Immature natural killer cell (primary cell): Measurements from ENCODE around the gene MT2A. TPM values are rescaled to one million over a fixed set of nuclear protein-coding genes. Genes with fewer than 3 reads are reported as not detected.

Experiments used
- DNase-seq, 3 donors: peaks; one replicate each; pipeline ENCODE4 v3.0.0; 2022; ENCODE audit warnings: mixed read lengths in 1 of 3
- H3K27ac Mint-ChIP-seq, 6 donors: one replicate each; pipeline ENCODE4 v1.8.0; 2020; ENCODE audit warnings: mixed read lengths in 6 of 6, mild to moderate bottlenecking in 5 of 6, inconsistent platforms in 4 of 6, moderate library complexity in 3 of 6
- H3K27me3 Mint-ChIP-seq, 3 donors: one replicate each; pipeline ENCODE4 v1.8.0; 2020 to 2021; ENCODE audit warnings: low read depth in 3 of 3, mild to moderate bottlenecking in 3 of 3, mixed read lengths in 3 of 3, moderate library complexity in 3 of 3, inconsistent platforms in 1 of 3
- H3K36me3 Mint-ChIP-seq, 3 donors: one replicate each; pipeline ENCODE4 v1.8.0; 2020; ENCODE audit warnings: mixed read lengths in 3 of 3, inconsistent platforms in 2 of 3, mild to moderate bottlenecking in 2 of 3
- H3K4me1 Mint-ChIP-seq, 2 donors: one replicate each; pipeline ENCODE4 v1.8.0; 2020; ENCODE audit warnings: inconsistent platforms in 2 of 2, mild to moderate bottlenecking in 2 of 2, mixed read lengths in 2 of 2, moderate library complexity in 1 of 2
- H3K4me3 Mint-ChIP-seq, 5 donors: one replicate each; pipeline ENCODE4 v1.8.0; 2020; ENCODE audit warnings: mild to moderate bottlenecking in 5 of 5, mixed read lengths in 5 of 5, inconsistent platforms in 3 of 5, moderate library complexity in 3 of 5
- H3K9me3 Mint-ChIP-seq, 6 donors: one replicate each; pipeline ENCODE4 v1.8.0; 2020; ENCODE audit warnings: mild to moderate bottlenecking in 6 of 6, mixed read lengths in 6 of 6, inconsistent platforms in 4 of 6, moderate library complexity in 3 of 6
- polyA plus RNA-seq, 3 donors: library from polyadenylated mRNA; unstranded; fragments of 300-500 nt; fragmentation: Illumina TruSeq; gene quantifications; one replicate each; pipeline ENCODE4 v1.2.3, GENCODE V29; 2021

Gene MT2A
- polyA plus RNA-seq, 3 donors from 2014 or later = 139 to 321 (median 313) TPM

GRCh38 chr16:56641166-56641565 lies 32.8 kb downstream of the MT2A start:
- Mint-ChIP-seq H3K9me3 (no peaks in the 10 kb centered on the region), H3K27ac (no peak overlapping the region), H3K27me3 (peaks cover 10 to 19% (median 13%) of the 10 kb centered on the region in 3 donors), H3K36me3 (no peaks in the 10 kb centered on the region), H3K4me1 (peaks cover 20 to 27% of the 10 kb centered on the region in 2 donors), H3K4me3 (no peak overlapping the region)
- DNase-seq = no peak

- H3K9me3 Mint-ChIP-seq = no peaks in the 10 kb centered on the region
- H3K27me3 Mint-ChIP-seq = peaks cover 6 to 19% (median 10%) of the 10 kb centered on the region in 3 donors
- no peaks in the 10 kb centered on the region for H3K36me3 Mint-ChIP-seq
- peak; percentile 55 to 71 (median 69) for DNase-seq
- peak overlapping the region; percentile 64 to 82 (median 77) for H3K4me3 Mint-ChIP-seq
- peaks cover 20 to 21% of the 10 kb centered on the region in 2 donors for H3K4me1 Mint-ChIP-seq
- peak overlapping the region in 5 of 6 donors; percentile 1 to 65 (median 37) for H3K27ac Mint-ChIP-seq
Observed at GRCh38 chr16:56643080-56643778, 34.8 kb downstream of the MT2A start.

GRCh38 chr16:56643833-56644232 lies 35.4 kb downstream of the MT2A start:
- no peaks in the 10 kb centered on the region for H3K36me3 Mint-ChIP-seq
- no peak for DNase-seq
- peak overlapping the region in 4 of 6 donors; percentile 1 to 55 (median 42) for H3K27ac Mint-ChIP-seq
- H3K4me1 Mint-ChIP-seq = peaks cover 19 to 20% of the 10 kb centered on the region in 2 donors
- peaks cover 6 to 16% (median 10%) of the 10 kb centered on the region in 3 donors for H3K27me3 Mint-ChIP-seq
- peak overlapping the region; percentile 64 to 82 (median 77) for H3K4me3 Mint-ChIP-seq
- H3K9me3 Mint-ChIP-seq = no peaks in the 10 kb centered on the region

GRCh38 chr16:56645311-56645710 lies 36.9 kb downstream of the MT2A start:
- no peaks in the 10 kb centered on the region for H3K9me3 Mint-ChIP-seq
- no peak for DNase-seq
- H3K4me1 Mint-ChIP-seq = peaks cover 19 to 20% of the 10 kb centered on the region in 2 donors
- no peak overlapping the region for H3K27ac Mint-ChIP-seq
- H3K36me3 Mint-ChIP-seq = no peaks in the 10 kb centered on the region
- peaks cover 5 to 12% (median 6%) of the 10 kb centered on the region in 3 donors for H3K27me3 Mint-ChIP-seq
- H3K4me3 Mint-ChIP-seq = no peak overlapping the region

GRCh38 chr16:56645838-56646237 lies 37.5 kb downstream of the MT2A start:
- DNase-seq = no peak
- Mint-ChIP-seq H3K27ac (no peak overlapping the region), H3K9me3 (no peaks in the 10 kb centered on the region), H3K36me3 (no peaks in the 10 kb centered on the region), H3K27me3 (peaks cover 5 to 12% (median 6%) of the 10 kb centered on the region in 3 donors), H3K4me1 (peaks cover 19 to 20% of the 10 kb centered on the region in 2 donors), H3K4me3 (no peak overlapping the region)

- peaks cover 14% of the 10 kb centered on the region in 2 donors for H3K4me1 Mint-ChIP-seq
- peaks cover 3 to 12% (median 6%) of the 10 kb centered on the region in 3 donors for H3K27me3 Mint-ChIP-seq
- no peaks in the 10 kb centered on the region for H3K36me3 Mint-ChIP-seq
- no peak for DNase-seq
- no peaks in the 10 kb centered on the region for H3K9me3 Mint-ChIP-seq
- no peak overlapping the region for H3K27ac Mint-ChIP-seq
- no peak overlapping the region for H3K4me3 Mint-ChIP-seq
Observed at GRCh38 chr16:56647641-56648431, 39.5 kb downstream of the MT2A start.

GRCh38 chr16:56649271-56649670 lies 40.9 kb downstream of the MT2A start:
- H3K4me1 Mint-ChIP-seq = peaks cover under 1% of the 10 kb centered on the region in 2 donors
- H3K36me3 Mint-ChIP-seq = no peaks in the 10 kb centered on the region
- no peak for DNase-seq
- H3K27ac Mint-ChIP-seq = no peak overlapping the region
- H3K4me3 Mint-ChIP-seq = no peak overlapping the region
- peaks cover 3 to 10% (median 5%) of the 10 kb centered on the region in 3 donors for H3K27me3 Mint-ChIP-seq
- H3K9me3 Mint-ChIP-seq = no peaks in the 10 kb centered on the region

- no peak overlapping the region for H3K4me3 Mint-ChIP-seq
- no peaks in the 10 kb centered on the region for H3K4me1 Mint-ChIP-seq
- H3K36me3 Mint-ChIP-seq = no peaks in the 10 kb centered on the region
- peaks cover 2 to 8% (median 3%) of the 10 kb centered on the region in 3 donors for H3K27me3 Mint-ChIP-seq
- no peaks in the 10 kb centered on the region for H3K9me3 Mint-ChIP-seq
- no peak for DNase-seq
- H3K27ac Mint-ChIP-seq = no peak overlapping the region
Observed at GRCh38 chr16:56649820-56650219, 41.4 kb downstream of the MT2A start.

- Mint-ChIP-seq H3K36me3 (no peaks in the 10 kb centered on the region), H3K27ac (no peak within 1 kb of the TSS), H3K4me1 (no peaks in the 10 kb centered on the region), H3K9me3 (no peaks in the 10 kb centered on the region), H3K27me3 (peaks cover 2 to 6% (median 3%) of the 10 kb centered on the region in 3 donors), H3K4me3 (no peak within 1 kb of the TSS)
- no peak for DNase-seq
Observed at GRCh38 chr16:56651586-56651985, 43.2 kb downstream of the MT2A start, which contains the start of gene MT1B. TSS of gene MT1B (plus strand) at chr16:56651886. CDS start at chr16:56651954, 68 bp downstream.

GRCh38 chr16:56652600-56652999 lies 44.2 kb downstream of the MT2A start:
- Mint-ChIP-seq H3K27ac (no peak overlapping the region), H3K36me3 (no peaks in the 10 kb centered on the region), H3K4me1 (peaks cover 4 to 5% of the 10 kb centered on the region in 2 donors), H3K4me3 (no peak overlapping the region), H3K27me3 (peaks cover 2 to 6% (median 6%) of the 10 kb centered on the region in 3 donors), H3K9me3 (no peaks in the 10 kb centered on the region)
- DNase-seq = no peak

GRCh38 chr16:56653218-56653617 lies 44.8 kb downstream of the MT2A start:
- Mint-ChIP-seq H3K4me1 (peaks cover 8 to 11% of the 10 kb centered on the region in 2 donors), H3K27me3 (peaks cover 2 to 10% (median 2%) of the 10 kb centered on the region in 3 donors), H3K4me3 (no peak overlapping the region), H3K9me3 (no peaks in the 10 kb centered on the region), H3K36me3 (no peaks in the 10 kb centered on the region), H3K27ac (no peak overlapping the region)
- DNase-seq = no peak

GRCh38 chr16:56657555-56658326 lies 49.4 kb downstream of the MT2A start, which contains the start of gene MT1F:
TSS of gene MT1F (plus strand) at chr16:56657959. CDS start at chr16:56658059, 100 bp downstream.
- H3K27ac Mint-ChIP-seq = peak within 1 kb of the TSS; percentile 85 to 93 (median 90)
- peaks cover 4 to 13% (median 6%) of the 10 kb centered on the region in 3 donors for H3K36me3 Mint-ChIP-seq
- H3K4me1 Mint-ChIP-seq = peaks cover 17 to 21% of the 10 kb centered on the region in 2 donors
- H3K4me3 Mint-ChIP-seq = peak within 1 kb of the TSS; percentile 95 to 98 (median 97)
- H3K27me3 Mint-ChIP-seq = peaks cover 8 to 15% (median 13%) of the 10 kb centered on the region in 3 donors
- H3K9me3 Mint-ChIP-seq = no peaks in the 10 kb centered on the region
- DNase-seq = peak; percentile 35 to 56 (median 54)

GRCh38 chr16:56658327-56658875 lies 50.0 kb downstream of the MT2A start:
- Mint-ChIP-seq H3K9me3 (no peaks in the 10 kb centered on the region), H3K27me3 (peaks cover 8 to 15% (median 13%) of the 10 kb centered on the region in 3 donors), H3K4me3 (peak overlapping the region; percentile 95 to 98 (median 97)), H3K36me3 (peaks cover 4 to 13% (median 6%) of the 10 kb centered on the region in 3 donors), H3K4me1 (peaks cover 17 to 23% of the 10 kb centered on the region in 2 donors), H3K27ac (peak overlapping the region in 5 of 6 donors; percentile 79 to 91 (median 85))
- DNase-seq = no peak
